Adipocyte (in vitro differentiated cells): ENCODE results near the gene APOL1.
"Not testable (repeated sequence)": the region's sequence is repeated elsewhere in the genome, so short reads cannot be mapped to it uniquely, and the experiment has no call there.

ENCODE experiments used
- DNase-seq: peaks from one replicate; pipeline ENCODE4 v3.0.0-alpha.2; 2015; ENCODE audit warnings: low read depth
- H3K27me3 ChIP-seq: replicated peaks from 2 replicates; pipeline ENCODE4 v1.7.0; 2013; ENCODE audit warnings: mild to moderate bottlenecking, low read length, moderate library complexity; ENCODE audit not compliant: control insufficient read depth, insufficient read depth
- H3K36me3 ChIP-seq: 2 replicates; pipeline ENCODE4 v1.7.0; 2013; ENCODE audit warnings: low read length, mild to moderate bottlenecking, moderate library complexity; ENCODE audit not compliant: control insufficient read depth, insufficient read depth, severe bottlenecking
- H3K4me1 ChIP-seq: 2 replicates; pipeline ENCODE4 v1.7.0; 2013; ENCODE audit warnings: mild to moderate bottlenecking, low read length, moderate library complexity; ENCODE audit not compliant: control insufficient read depth, insufficient read depth
- H3K4me3 ChIP-seq: 2 replicates; pipeline ENCODE4 v1.7.0; 2013; ENCODE audit warnings: mild to moderate bottlenecking, low read length, moderate library complexity
- H3K9ac ChIP-seq: 2 replicates; pipeline ENCODE4 v1.7.0; 2013; ENCODE audit warnings: mild to moderate bottlenecking, low read length, moderate library complexity
- H3K9me3 ChIP-seq: 2 replicates; pipeline ENCODE4 v1.7.0; 2013; ENCODE audit warnings: mild to moderate bottlenecking, low read length, moderate library complexity; ENCODE audit not compliant: control insufficient read depth

Gene APOL1

DNA sequence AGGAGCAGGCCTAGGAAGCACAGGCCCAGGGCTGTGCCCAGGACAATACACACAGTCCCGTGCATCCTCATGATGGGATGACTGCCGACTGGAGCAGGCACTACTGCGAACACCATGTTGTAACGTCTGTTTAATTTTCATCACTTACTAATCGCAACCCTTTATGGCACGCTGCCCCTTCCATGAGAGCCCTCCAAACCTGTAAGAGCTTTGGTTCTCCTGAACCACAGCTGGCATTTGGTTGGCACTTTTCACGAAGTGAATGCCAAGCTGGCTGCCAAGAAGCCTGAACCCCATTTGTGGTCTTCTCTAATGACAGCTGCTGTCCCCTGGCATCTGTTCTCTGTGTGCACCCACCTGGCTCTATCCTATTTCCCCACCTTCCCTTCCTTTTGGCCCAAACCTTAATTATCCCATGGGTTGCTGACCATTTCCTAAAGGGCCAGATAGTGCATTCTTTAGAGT is 36.5 kb downstream of the APOL1 start:
- H3K4me1 ChIP-seq: peaks cover 10% of the 10 kb centered on the region
- no peak for DNase-seq
- no peaks in the 10 kb centered on the region for H3K27me3 ChIP-seq
- H3K4me3 ChIP-seq: no peak overlapping the region
- H3K9me3 ChIP-seq: no peaks in the 10 kb centered on the region
- H3K9ac ChIP-seq: no peak overlapping the region
- H3K36me3 ChIP-seq: peaks cover 82% of the 10 kb centered on the region

- H3K9me3 ChIP-seq, DNase-seq, H3K27me3 ChIP-seq, H3K4me1 ChIP-seq, H3K4me3 ChIP-seq, H3K9ac ChIP-seq: not testable (repeated sequence)
- peaks cover 82% of the 10 kb centered on the region for H3K36me3 ChIP-seq
Measured at GRCh38 chr22:36289948-36290371, 37.0 kb downstream of the APOL1 start.

GRCh38 chr22:36290391-36291075 is 37.6 kb downstream of the APOL1 start:
- DNase-seq, H3K9me3 ChIP-seq, H3K4me3 ChIP-seq, H3K9ac ChIP-seq, H3K4me1 ChIP-seq, H3K27me3 ChIP-seq: not testable (repeated sequence)
- H3K36me3 ChIP-seq: peaks cover 82% of the 10 kb centered on the region

DNA sequence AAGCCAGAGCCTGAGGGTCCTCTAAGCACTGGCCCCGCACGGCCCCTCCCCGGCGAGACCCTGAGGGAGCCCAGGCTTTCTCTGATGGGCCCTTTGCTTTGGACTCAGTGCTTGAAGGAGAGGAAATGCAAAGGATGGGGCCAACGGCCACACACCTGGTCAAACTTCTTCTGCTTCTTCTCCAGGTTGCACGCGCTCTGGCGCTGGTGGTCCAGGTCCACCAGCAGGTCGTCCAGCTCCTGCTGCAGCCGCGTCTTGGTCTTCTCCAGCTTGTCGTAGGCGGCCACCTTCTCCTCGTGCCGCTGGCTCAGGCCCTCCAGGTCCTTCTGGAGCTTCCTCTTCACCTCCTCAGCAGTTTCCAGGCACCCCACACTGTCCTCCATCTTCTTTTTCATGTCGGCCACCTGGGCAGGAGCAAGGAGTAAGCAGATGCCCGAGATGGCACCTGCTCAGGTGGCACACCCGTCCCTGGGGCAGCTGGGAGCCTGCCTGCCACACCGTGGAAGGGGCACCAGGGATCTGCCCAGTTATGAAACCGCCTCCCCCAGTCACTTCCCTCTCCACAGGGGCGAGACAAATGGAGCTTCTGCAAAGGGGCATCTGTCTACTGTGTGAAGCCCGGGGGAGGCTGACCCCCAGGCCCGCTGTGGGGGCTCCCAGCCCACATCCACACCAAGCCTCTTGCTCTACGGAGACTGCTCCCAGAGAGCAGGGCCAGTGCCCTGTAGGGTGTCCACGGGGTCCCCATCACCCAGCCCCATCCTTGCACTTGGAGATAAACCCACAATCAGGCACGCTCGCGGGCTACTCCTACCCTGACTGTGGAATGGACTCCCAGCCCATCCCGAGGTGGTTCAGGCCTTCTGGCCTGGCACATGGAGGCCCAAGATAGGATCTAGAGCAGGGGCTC is 39.2 kb downstream of the APOL1 start:
- H3K4me1 ChIP-seq: no peaks in the 10 kb centered on the region
- H3K36me3 ChIP-seq: peaks cover 85% of the 10 kb centered on the region
- H3K9ac ChIP-seq: no peak overlapping the region
- H3K27me3 ChIP-seq: no peaks in the 10 kb centered on the region
- H3K9me3 ChIP-seq: no peaks in the 10 kb centered on the region
- H3K4me3 ChIP-seq: no peak overlapping the region
- DNase-seq: no peak

DNA sequence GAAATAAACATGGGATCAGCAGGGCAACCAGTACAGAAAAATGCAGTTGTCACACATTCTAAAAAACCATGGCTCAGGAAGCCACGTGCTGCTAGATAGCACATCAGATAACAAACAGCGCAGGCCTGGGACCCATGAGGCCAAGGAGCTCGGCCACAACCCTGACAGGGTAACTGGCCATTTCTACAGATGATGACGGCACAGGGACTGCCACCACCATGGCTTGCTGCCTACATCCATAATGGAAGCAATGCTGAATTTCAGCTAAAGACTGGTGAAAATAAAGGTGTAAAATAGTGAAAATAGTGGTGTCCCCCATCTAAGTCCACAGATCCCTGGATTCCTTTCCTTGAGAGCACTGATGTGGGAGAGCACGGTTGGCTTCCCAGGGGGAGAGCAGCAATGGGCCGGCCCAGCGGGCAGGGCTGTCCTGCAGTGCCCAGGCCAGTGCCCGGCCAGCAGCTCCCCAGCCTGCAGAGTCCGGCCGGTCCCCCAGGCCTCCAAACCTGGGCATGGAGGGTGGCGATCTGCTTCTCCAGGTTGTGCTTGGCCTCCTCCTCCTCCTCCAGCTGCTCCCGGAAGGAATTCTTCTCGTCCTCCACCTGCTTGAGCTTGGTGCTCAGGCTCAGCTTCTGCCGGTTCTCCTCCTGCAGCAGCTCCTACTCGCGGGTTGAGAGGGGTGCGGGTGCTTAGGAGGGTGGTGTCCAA is 40.0 kb downstream of the APOL1 start:
- Histone ChIP-seq H3K4me1 (no peaks in the 10 kb centered on the region), H3K9ac (no peak overlapping the region), H3K9me3 (no peaks in the 10 kb centered on the region), H3K36me3 (peaks cover 86% of the 10 kb centered on the region), H3K4me3 (no peak overlapping the region), H3K27me3 (no peaks in the 10 kb centered on the region)
- DNase-seq: no peak

GRCh38 chr22:36293606-36294292 is 40.8 kb downstream of the APOL1 start:
- Histone ChIP-seq H3K9ac (no peak overlapping the region), H3K9me3 (no peaks in the 10 kb centered on the region), H3K36me3 (peaks cover 86% of the 10 kb centered on the region), H3K27me3 (no peaks in the 10 kb centered on the region), H3K4me3 (no peak overlapping the region), H3K4me1 (no peaks in the 10 kb centered on the region)
- DNase-seq: no peak

- no peak for DNase-seq
- Histone ChIP-seq H3K9me3 (no peaks in the 10 kb centered on the region), H3K36me3 (peaks cover 86% of the 10 kb centered on the region), H3K27me3 (no peaks in the 10 kb centered on the region), H3K4me1 (peaks cover 3% of the 10 kb centered on the region), H3K9ac (no peak overlapping the region), H3K4me3 (no peak overlapping the region)
Measured at GRCh38 chr22:36294293-36294620, 41.3 kb downstream of the APOL1 start.

DNA sequence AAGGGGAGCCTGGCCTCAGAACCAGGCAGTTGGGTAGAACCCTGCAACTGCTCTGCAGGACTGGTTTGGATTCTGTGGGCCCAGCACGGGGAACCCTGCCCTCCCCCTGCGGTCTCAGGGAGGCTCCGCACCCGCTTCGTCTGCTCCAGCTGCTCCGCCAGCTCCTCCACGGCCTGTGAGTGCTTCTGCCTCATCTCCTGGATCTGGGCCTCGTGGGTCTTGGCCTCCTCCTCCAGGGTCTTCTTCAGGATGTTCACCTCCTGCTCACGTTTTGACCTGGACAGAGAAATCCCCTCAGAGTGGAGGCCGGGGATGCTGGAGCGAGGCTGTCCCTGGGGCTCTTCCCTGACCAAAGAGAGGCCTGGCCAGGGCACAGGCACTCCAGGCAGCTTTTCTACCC is 41.9 kb downstream of the APOL1 start:
- Histone ChIP-seq H3K4me1 (peaks cover 7% of the 10 kb centered on the region), H3K9me3 (no peaks in the 10 kb centered on the region), H3K4me3 (no peak overlapping the region), H3K9ac (no peak overlapping the region), H3K27me3 (no peaks in the 10 kb centered on the region), H3K36me3 (peaks cover 86% of the 10 kb centered on the region)
- DNase-seq: no peak

- no peak overlapping the region for H3K4me3 ChIP-seq
- H3K9ac ChIP-seq: no peak overlapping the region
- DNase-seq: no peak
- no peaks in the 10 kb centered on the region for H3K9me3 ChIP-seq
- H3K27me3 ChIP-seq: no peaks in the 10 kb centered on the region
- peaks cover 87% of the 10 kb centered on the region for H3K36me3 ChIP-seq
- H3K4me1 ChIP-seq: peaks cover 11% of the 10 kb centered on the region
Measured at GRCh38 chr22:36295247-36295646, 42.3 kb downstream of the APOL1 start.

GRCh38 chr22:36296690-36297089 is 43.8 kb downstream of the APOL1 start:
- DNase-seq: no peak
- no peaks in the 10 kb centered on the region for H3K27me3 ChIP-seq
- peaks cover 100% of the 10 kb centered on the region for H3K36me3 ChIP-seq

GRCh38 chr22:36297568-36297967 is 44.6 kb downstream of the APOL1 start:
- Histone ChIP-seq H3K4me3 (no peak overlapping the region), H3K9me3 (no peaks in the 10 kb centered on the region), H3K36me3 (peaks cover 100% of the 10 kb centered on the region), H3K9ac (no peak overlapping the region), H3K27me3 (no peaks in the 10 kb centered on the region), H3K4me1 (peaks cover 13% of the 10 kb centered on the region)
- no peak for DNase-seq

More at GRCh38 chr22:36296690-36297089, 43.8 kb downstream of the APOL1 start:
- peaks cover 13% of the 10 kb centered on the region for H3K4me1 ChIP-seq
- H3K9ac ChIP-seq: no peak overlapping the region
- H3K9me3 ChIP-seq: no peaks in the 10 kb centered on the region
- no peak overlapping the region for H3K4me3 ChIP-seq
